Measurements from ENCODE around the gene RAI1. TPM values are rescaled to one million over a fixed set of nuclear protein-coding genes. Genes with fewer than 3 reads are reported as not detected.

The RAI1 gene, protein sequence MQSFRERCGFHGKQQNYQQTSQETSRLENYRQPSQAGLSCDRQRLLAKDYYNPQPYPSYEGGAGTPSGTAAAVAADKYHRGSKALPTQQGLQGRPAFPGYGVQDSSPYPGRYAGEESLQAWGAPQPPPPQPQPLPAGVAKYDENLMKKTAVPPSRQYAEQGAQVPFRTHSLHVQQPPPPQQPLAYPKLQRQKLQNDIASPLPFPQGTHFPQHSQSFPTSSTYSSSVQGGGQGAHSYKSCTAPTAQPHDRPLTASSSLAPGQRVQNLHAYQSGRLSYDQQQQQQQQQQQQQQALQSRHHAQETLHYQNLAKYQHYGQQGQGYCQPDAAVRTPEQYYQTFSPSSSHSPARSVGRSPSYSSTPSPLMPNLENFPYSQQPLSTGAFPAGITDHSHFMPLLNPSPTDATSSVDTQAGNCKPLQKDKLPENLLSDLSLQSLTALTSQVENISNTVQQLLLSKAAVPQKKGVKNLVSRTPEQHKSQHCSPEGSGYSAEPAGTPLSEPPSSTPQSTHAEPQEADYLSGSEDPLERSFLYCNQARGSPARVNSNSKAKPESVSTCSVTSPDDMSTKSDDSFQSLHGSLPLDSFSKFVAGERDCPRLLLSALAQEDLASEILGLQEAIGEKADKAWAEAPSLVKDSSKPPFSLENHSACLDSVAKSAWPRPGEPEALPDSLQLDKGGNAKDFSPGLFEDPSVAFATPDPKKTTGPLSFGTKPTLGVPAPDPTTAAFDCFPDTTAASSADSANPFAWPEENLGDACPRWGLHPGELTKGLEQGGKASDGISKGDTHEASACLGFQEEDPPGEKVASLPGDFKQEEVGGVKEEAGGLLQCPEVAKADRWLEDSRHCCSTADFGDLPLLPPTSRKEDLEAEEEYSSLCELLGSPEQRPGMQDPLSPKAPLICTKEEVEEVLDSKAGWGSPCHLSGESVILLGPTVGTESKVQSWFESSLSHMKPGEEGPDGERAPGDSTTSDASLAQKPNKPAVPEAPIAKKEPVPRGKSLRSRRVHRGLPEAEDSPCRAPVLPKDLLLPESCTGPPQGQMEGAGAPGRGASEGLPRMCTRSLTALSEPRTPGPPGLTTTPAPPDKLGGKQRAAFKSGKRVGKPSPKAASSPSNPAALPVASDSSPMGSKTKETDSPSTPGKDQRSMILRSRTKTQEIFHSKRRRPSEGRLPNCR (N-terminal part only)
- 26.7 and 35.2 TPM in 2 replicates for total RNA-seq

DNA sequence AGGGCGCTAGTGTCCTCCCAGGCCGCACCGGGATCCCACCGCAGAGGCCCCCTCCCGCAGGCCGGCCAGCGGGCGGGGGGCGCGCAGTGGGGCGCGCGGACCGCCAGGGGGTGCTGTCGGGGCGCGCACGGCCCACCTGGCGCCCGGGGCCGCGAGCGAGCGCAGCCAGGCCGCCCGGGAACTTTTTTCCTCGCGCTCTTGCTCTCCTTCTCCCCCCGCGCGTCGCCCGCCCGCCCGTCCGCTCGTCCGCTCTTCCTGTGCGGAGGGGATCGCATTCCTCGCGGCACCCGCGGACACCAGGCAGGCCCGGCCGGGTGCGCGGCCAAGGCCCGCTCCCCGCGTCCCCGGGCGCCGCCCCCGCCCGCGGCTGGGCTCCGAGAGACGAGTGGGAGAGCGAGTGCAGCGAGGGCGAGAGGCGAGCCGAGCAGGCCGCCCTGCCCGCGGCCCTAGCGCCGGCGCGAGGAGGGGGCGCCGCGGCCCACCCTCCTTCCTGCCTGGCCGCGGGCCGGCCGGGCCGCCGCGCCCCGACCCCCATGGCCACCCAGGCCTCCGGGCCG is at the start of gene RAI1:
Gene RAI1 (plus strand): TSS at position 272 of the 557 bp plus-strand sequence. CDS start 111,491 bp downstream, outside the sequence.

DNA sequence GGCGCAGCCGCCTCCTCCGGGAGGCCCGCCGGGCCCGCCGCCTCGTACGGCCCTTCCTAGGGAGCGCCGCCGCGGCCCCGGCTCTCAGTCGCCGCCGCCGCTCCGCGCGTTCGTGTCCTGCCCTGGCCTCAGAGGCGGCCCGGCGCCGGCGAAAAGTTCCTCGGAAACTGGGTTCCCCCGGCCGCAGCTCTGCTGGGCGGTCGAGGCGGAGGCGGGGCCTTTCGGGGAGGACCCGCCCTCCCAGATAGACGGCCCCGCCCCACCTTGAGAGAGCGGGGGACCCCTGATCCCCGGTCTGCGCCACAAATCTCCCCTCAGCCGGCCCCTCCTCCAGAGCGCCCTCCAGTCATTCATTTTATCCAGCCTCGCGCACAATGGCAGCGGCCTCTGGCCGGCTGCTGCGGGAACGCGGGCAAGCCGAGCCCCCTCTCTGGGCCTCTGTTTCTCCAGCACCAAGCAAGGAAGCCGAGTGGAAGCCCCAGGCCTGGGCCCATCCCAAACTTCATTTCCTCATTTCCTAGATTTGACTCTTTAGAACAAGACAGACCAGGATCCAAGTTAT is 155.6 kb downstream of the RAI1 start, which contains the start of gene SREBF1:
Gene SREBF1 (minus strand): TSS at position 169 of the 562 bp plus-strand sequence. CDS start 169 bp downstream, outside the sequence.

Other genes starting within 250 kb of the RAI1 start
- gene MED9, start 204.5 kb upstream of the RAI1 start, total RNA-seq, result 7.6 and 12.8 TPM in 2 replicates
- gene RASD1, start 185.1 kb upstream of the RAI1 start, total RNA-seq, result 0.42 and 0.85 TPM in 2 replicates
- gene PEMT, start 89.8 kb upstream of the RAI1 start, total RNA-seq, result 47.5 and 60.9 TPM in 2 replicates
- gene SREBF1, start 155.5 kb downstream of the RAI1 start, total RNA-seq, result 300 and 327 TPM in 2 replicates